Measurements from ENCODE around the gene PHRF1.

GRCh38 chr11:643849-644738, 67.8 kb downstream of the PHRF1 start:
- no peak for TF ChIP-seq POLR2AphosphoS5 (IDR thresholded peaks at IDR 0.05)
- no peak for TF ChIP-seq CTCF (IDR thresholded peaks at IDR 0.05)
- no peak for TF ChIP-seq POLR2A (IDR thresholded peaks at IDR 0.05)
